Neural crest cell (in vitro differentiated cells): Measurements from ENCODE around the gene LCP2. TPM values are rescaled to one million over a fixed set of nuclear protein-coding genes. Genes with fewer than 3 reads are reported as not detected.

Source experiments
- total RNA-seq: library from RNA; stranded (reverse); gene quantifications from 2 replicates; pipeline ENCODE4 v1.2.1, GENCODE V29; 2021

LCP2 gene
- total RNA-seq, 1 donor from 2014 or later: not detected

Other genes with a start within 250 kb of the LCP2 start
- gene FOXI1, start 191.9 kb downstream of the LCP2 start, total RNA-seq: not detected in 2 replicates
- gene C5orf58, start 64.8 kb downstream of the LCP2 start, total RNA-seq: not detected in 2 replicates
- gene KCNMB1, start 91.6 kb upstream of the LCP2 start, total RNA-seq: 0.09 TPM in 1 of 2 replicates, not detected in the other
- gene KCNIP1, start 206.2 kb upstream of the LCP2 start, total RNA-seq: 0.57 and 0.96 TPM in 2 replicates